ENCODE results near the gene LRRC4C. TPM values are rescaled to one million over a fixed set of nuclear protein-coding genes. Genes with fewer than 3 reads are reported as not detected.

Gene LRRC4C
- polyA plus RNA-seq, 1 of the 3 experiments (the other 2 are of a cell fraction) = 0.16 TPM

DNA sequence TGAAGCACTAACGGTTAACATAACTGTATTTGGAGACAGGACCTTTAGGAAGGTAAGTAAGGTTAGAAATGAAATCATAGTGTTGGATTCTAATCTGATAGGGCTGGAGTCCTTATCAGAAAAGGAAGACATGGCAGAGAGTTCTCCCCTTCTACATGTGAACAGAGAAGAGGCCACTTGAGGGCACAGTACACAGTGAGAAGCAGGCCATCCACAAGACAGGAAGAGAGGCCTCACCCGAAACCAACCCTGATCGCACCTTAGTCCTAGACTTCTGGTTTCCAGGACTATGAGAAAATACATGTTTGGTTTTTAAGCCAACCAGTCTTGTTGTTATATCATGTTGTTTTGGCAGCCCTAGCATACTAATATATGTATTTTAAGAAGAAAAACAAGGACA lies 170.0 kb downstream of the LRRC4C start:
- POLR2A ChIA-PET = no interaction called here
- no peaks in the 10 kb centered on the region for H3K36me3 ChIP-seq (replicated peaks in 1 of 2; ENCODE audit: control insufficient read depth in 1 of 2, insufficient read depth in 2 of 2, low read length in 1 of 2)
- no peak overlapping the region for H3K9ac ChIP-seq

GRCh38 chr11:41286751-41287150 lies 172.7 kb downstream of the LRRC4C start:
- DNase-seq = no peak
- no peaks in the 10 kb centered on the region for H3K9me3 ChIP-seq
- no peak overlapping the region for H3K27ac ChIP-seq (ENCODE audit: low read depth in 2 of 2, low read length in 1 of 2)
- TF ChIP-seq RCOR1 (IDR thresholded peaks at IDR 0.05; ENCODE audit: low read length) (no peak), MEF2A (IDR thresholded peaks at IDR 0.05; ENCODE audit: borderline replicate concordance, low read depth) (no peak), EP300 (IDR thresholded peaks at IDR 0.05; ENCODE audit: borderline replicate concordance in 1 of 2, low read depth in 1 of 2, low read length in 1 of 2) (no peak), CHD2 (IDR thresholded peaks at IDR 0.05; ENCODE audit: low read length, partially characterized antibody) (no peak), TCF12 (IDR thresholded peaks at IDR 0.05) (no peak), RAD21 (IDR thresholded peaks at IDR 0.05; ENCODE audit: low read length) (no peak), REST (IDR thresholded peaks at IDR 0.05; ENCODE audit: low read depth, low read length) (no peak), SMC3 (IDR thresholded peaks at IDR 0.05; ENCODE audit: low read depth, low read length) (no peak), FOXJ3 (CRISPR knock-in tag; IDR thresholded peaks at IDR 0.05) (no peak), MXI1 (IDR thresholded peaks at IDR 0.05; ENCODE audit: low read depth, low read length) (no peak)
- TF ChIP-seq, protein P1, sequence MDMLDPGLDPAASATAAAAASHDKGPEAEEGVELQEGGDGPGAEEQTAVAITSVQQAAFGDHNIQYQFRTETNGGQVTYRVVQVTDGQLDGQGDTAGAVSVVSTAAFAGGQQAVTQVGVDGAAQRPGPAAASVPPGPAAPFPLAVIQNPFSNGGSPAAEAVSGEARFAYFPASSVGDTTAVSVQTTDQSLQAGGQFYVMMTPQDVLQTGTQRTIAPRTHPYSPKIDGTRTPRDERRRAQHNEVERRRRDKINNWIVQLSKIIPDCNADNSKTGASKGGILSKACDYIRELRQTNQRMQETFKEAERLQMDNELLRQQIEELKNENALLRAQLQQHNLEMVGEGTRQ (IDR thresholded peaks at IDR 0.05; ENCODE audit: borderline replicate concordance, low read depth, low read length) = no peak
- TF ChIP-seq, protein P2, sequence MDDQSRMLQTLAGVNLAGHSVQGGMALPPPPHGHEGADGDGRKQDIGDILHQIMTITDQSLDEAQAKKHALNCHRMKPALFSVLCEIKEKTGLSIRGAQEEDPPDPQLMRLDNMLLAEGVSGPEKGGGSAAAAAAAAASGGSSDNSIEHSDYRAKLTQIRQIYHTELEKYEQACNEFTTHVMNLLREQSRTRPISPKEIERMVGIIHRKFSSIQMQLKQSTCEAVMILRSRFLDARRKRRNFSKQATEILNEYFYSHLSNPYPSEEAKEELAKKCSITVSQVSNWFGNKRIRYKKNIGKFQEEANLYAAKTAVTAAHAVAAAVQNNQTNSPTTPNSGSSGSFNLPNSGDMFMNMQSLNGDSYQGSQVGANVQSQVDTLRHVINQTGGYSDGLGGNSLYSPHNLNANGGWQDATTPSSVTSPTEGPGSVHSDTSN (IDR thresholded peaks at IDR 0.05) = no peak
- TF ChIP-seq, protein P3, sequence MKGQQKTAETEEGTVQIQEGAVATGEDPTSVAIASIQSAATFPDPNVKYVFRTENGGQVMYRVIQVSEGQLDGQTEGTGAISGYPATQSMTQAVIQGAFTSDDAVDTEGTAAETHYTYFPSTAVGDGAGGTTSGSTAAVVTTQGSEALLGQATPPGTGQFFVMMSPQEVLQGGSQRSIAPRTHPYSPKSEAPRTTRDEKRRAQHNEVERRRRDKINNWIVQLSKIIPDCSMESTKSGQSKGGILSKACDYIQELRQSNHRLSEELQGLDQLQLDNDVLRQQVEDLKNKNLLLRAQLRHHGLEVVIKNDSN (IDR thresholded peaks at IDR 0.05; ENCODE audit: borderline replicate concordance, low read depth) = no peak
- H3K36me3 ChIP-seq (replicated peaks in 1 of 2; ENCODE audit: control insufficient read depth in 1 of 2, insufficient read depth in 2 of 2, low read length in 1 of 2) = no peaks in the 10 kb centered on the region
- no peak overlapping the region for H3K4me3 ChIP-seq (ENCODE audit: low read depth in 2 of 2, low read length in 1 of 2)
- H3F3A ChIP-seq (replicated peaks; ENCODE audit: insufficient read depth) = peaks cover under 1% of the 10 kb centered on the region
- H3K9ac ChIP-seq = no peak overlapping the region
- no peaks in the 10 kb centered on the region for H3K79me2 ChIP-seq (ENCODE audit: insufficient read depth)
- no peaks in the 10 kb centered on the region for H3K4me1 ChIP-seq (ENCODE audit: control insufficient read depth in 1 of 2, insufficient read depth in 2 of 2, low read depth in 1 of 2, low read length in 1 of 2)
- H4K20me1 ChIP-seq (ENCODE audit: insufficient read depth) = no peaks in the 10 kb centered on the region
- H3K4me2 ChIP-seq = no peak overlapping the region
- H3K27me3 ChIP-seq (ENCODE audit: insufficient read depth) = no peaks in the 10 kb centered on the region
- no peak overlapping the region for H2AFZ ChIP-seq (ENCODE audit: low read depth)
- ChIA-PET POLR2A (no interaction called here), CTCF (no interaction called here)
- H3K9me2 ChIP-seq = no peaks in the 10 kb centered on the region

More for the DNA sequence above, 170.0 kb downstream of the LRRC4C start:
- no peak overlapping the region for H2AFZ ChIP-seq (ENCODE audit: low read depth)
- no peaks in the 10 kb centered on the region for H3K9me3 ChIP-seq
- H3F3A ChIP-seq (replicated peaks; ENCODE audit: insufficient read depth) = no peaks in the 10 kb centered on the region
- H3K79me2 ChIP-seq (ENCODE audit: insufficient read depth) = no peaks in the 10 kb centered on the region
- no peaks in the 10 kb centered on the region for H3K27me3 ChIP-seq (ENCODE audit: insufficient read depth)
- no peak for TF ChIP-seq RFX5 (IDR thresholded peaks at IDR 0.05; ENCODE audit: low read length)
- TF ChIP-seq FOXM1 (IDR thresholded peaks at IDR 0.05; ENCODE audit: low read depth) = no peak
- TF ChIP-seq RXRA (IDR thresholded peaks at IDR 0.05; ENCODE audit: borderline replicate concordance, low read depth) = no peak
- TF ChIP-seq GABPA (IDR thresholded peaks at IDR 0.05; ENCODE audit: low read depth) = no peak
- TF ChIP-seq, protein P1 (IDR thresholded peaks at IDR 0.05; ENCODE audit: borderline replicate concordance, low read depth, low read length) = no peak
- no peak for TF ChIP-seq SMC3 (IDR thresholded peaks at IDR 0.05; ENCODE audit: low read depth, low read length)
- no peak for TF ChIP-seq EP300 (IDR thresholded peaks at IDR 0.05; ENCODE audit: borderline replicate concordance in 1 of 2, low read depth in 1 of 2, low read length in 1 of 2)
- no peak for TF ChIP-seq MAX (IDR thresholded peaks at IDR 0.05; ENCODE audit: low read depth)
- H3K9me2 ChIP-seq = no peaks in the 10 kb centered on the region
- no peak overlapping the region for H3K27ac ChIP-seq (ENCODE audit: low read depth in 2 of 2, low read length in 1 of 2)
- CTCF ChIA-PET = no interaction called here
- H3K4me1 ChIP-seq (ENCODE audit: control insufficient read depth in 1 of 2, insufficient read depth in 2 of 2, low read depth in 1 of 2, low read length in 1 of 2) = no peaks in the 10 kb centered on the region
- H4K20me1 ChIP-seq (ENCODE audit: insufficient read depth) = no peaks in the 10 kb centered on the region
- H3K4me2 ChIP-seq = no peak overlapping the region
- DNase-seq = no peak
- 12% methylated on average over 3 of the region's 3 CpGs for WGBS (ENCODE audit: low lambda C conversion rate)
- no peak overlapping the region for H3K4me3 ChIP-seq (ENCODE audit: low read depth in 2 of 2, low read length in 1 of 2)

Measured in SK-N-SH (cell line).